Activated B cell treated with CpG ODN at 0.5 μM for 24 hours (primary cell): Measurements from ENCODE around the gene BNIP3. TPM values are rescaled to one million over a fixed set of nuclear protein-coding genes. Genes with fewer than 3 reads are reported as not detected.

ENCODE experiments used
- ATAC-seq: fragments of 200-7000 bp; cut with Tn5 transposase; one replicate; pipeline ENCODE4 v1.10.0; 2021; ENCODE audit warnings: low read depth, mild to moderate bottlenecking, moderate library complexity
- CTCF ChIA-PET: fragments of 350-600 bp; sonication (Branson Sonifier 250); formaldehyde crosslinking; loops from one replicate; lab custom pipeline; 2021; ENCODE audit warnings: antibody characterized with exemption; lab: Charles Lee
- POLR2A ChIA-PET: fragments of 350-600 bp; sonication (Branson Sonifier 250); formaldehyde crosslinking; loops from one replicate; lab custom pipeline; 2021; ENCODE audit warnings: antibody characterized with exemption; lab: Charles Lee
- DNase-seq: peaks from one replicate; pipeline ENCODE4 v3.0.0; 2022
- H3K27ac Mint-ChIP-seq: one replicate; pipeline ENCODE4 v1.8.0; 2020; ENCODE audit warnings: mixed read lengths
- H3K27me3 Mint-ChIP-seq: one replicate; pipeline ENCODE4 v1.8.0; 2021; ENCODE audit warnings: mixed read lengths
- H3K36me3 Mint-ChIP-seq: one replicate; pipeline ENCODE4 v1.8.0; 2021; ENCODE audit warnings: low read depth, mixed read lengths
- H3K4me1 Mint-ChIP-seq: one replicate; pipeline ENCODE4 v1.8.0; 2021; ENCODE audit warnings: mixed read lengths
- H3K4me3 Mint-ChIP-seq: one replicate; pipeline ENCODE4 v1.8.0; 2020; ENCODE audit warnings: mild to moderate bottlenecking, mixed read lengths
- H3K9me3 Mint-ChIP-seq: one replicate; pipeline ENCODE4 v1.8.0; 2020; ENCODE audit warnings: mixed read lengths
- CTCF ChIP-seq: fragments of 200-600 bp; IDR thresholded peaks from one replicate; pipeline ENCODE4 v1.8.0; 2022; ENCODE audit warnings: antibody characterized with exemption, mild to moderate bottlenecking
- intact Hi-C: fragments of 100-400 bp; cut with micrococcal nuclease; formaldehyde crosslinking; loops from one replicate; pipeline ENCODE4 v1.15.1; 2024
- total RNA-seq: library from RNA; stranded (reverse); gene quantifications from 2 replicates; pipeline ENCODE4 v1.2.3, GENCODE V29; 2022

The BNIP3 gene
- total RNA-seq, 1 donor from 2014 or later, result 10.6 TPM

- TF ChIP-seq CTCF, result no peak
- no peak overlapping the region for H3K27ac Mint-ChIP-seq
- H3K27me3 Mint-ChIP-seq, result no peaks in the 10 kb centered on the region
- POLR2A ChIA-PET, result interaction anchor here (0.6 kb wide), 1 partner anchor 373 kb away, joined by 3 read pairs; no protein-coding TSS in a partner anchor
- ATAC-seq, result no peak
- peaks cover 30% of the 10 kb centered on the region for H3K36me3 Mint-ChIP-seq
- no peak overlapping the region for H3K4me3 Mint-ChIP-seq
- intact Hi-C loops, result no loop called here
- no peaks in the 10 kb centered on the region for H3K9me3 Mint-ChIP-seq
- H3K4me1 Mint-ChIP-seq, result peaks cover 6% of the 10 kb centered on the region
- no peak for DNase-seq
- CTCF ChIA-PET, result no interaction called here
Measured at GRCh38 chr10:131975003-131975402, 6.7 kb downstream of the BNIP3 start.

GRCh38 chr10:131974034-131974817, 7.5 kb downstream of the BNIP3 start:
- no peak for ATAC-seq
- intact Hi-C loops, result no loop called here
- H3K4me1 Mint-ChIP-seq, result peaks cover 2% of the 10 kb centered on the region
- POLR2A ChIA-PET, result no interaction called here
- no peaks in the 10 kb centered on the region for H3K27me3 Mint-ChIP-seq
- no peak overlapping the region for H3K4me3 Mint-ChIP-seq
- no peak for DNase-seq
- H3K27ac Mint-ChIP-seq, result no peak overlapping the region
- no peaks in the 10 kb centered on the region for H3K9me3 Mint-ChIP-seq
- TF ChIP-seq CTCF, result no peak
- CTCF ChIA-PET, result no interaction called here
- peaks cover 37% of the 10 kb centered on the region for H3K36me3 Mint-ChIP-seq

- peaks cover 2% of the 10 kb centered on the region for H3K4me1 Mint-ChIP-seq
- H3K36me3 Mint-ChIP-seq, result peaks cover 44% of the 10 kb centered on the region
- ATAC-seq (no peak), DNase-seq (no peak)
- H3K27me3 Mint-ChIP-seq, result no peaks in the 10 kb centered on the region
- TF ChIP-seq CTCF, result no peak
- intact Hi-C loops, result no loop called here
- POLR2A ChIA-PET, result no interaction called here
- H3K9me3 Mint-ChIP-seq, result no peaks in the 10 kb centered on the region
- no peak overlapping the region for H3K27ac Mint-ChIP-seq
- no peak overlapping the region for H3K4me3 Mint-ChIP-seq
- CTCF ChIA-PET, result no interaction called here
Measured at GRCh38 chr10:131973160-131973951, 8.4 kb downstream of the BNIP3 start.

- ATAC-seq (no peak), DNase-seq (no peak)
- no peaks in the 10 kb centered on the region for H3K27me3 Mint-ChIP-seq
- intact Hi-C loops, result no loop called here
- TF ChIP-seq CTCF, result no peak
- H3K4me1 Mint-ChIP-seq, result peaks cover 2% of the 10 kb centered on the region
- no peaks in the 10 kb centered on the region for H3K9me3 Mint-ChIP-seq
- H3K27ac Mint-ChIP-seq, result no peak overlapping the region
- ChIA-PET CTCF (no interaction called here), POLR2A (no interaction called here)
- peaks cover 47% of the 10 kb centered on the region for H3K36me3 Mint-ChIP-seq
- no peak overlapping the region for H3K4me3 Mint-ChIP-seq
Measured at GRCh38 chr10:131972474-131973071, 9.2 kb downstream of the BNIP3 start.

- DNase-seq, result no peak
- Mint-ChIP-seq H3K36me3 (peaks cover 48% of the 10 kb centered on the region), H3K27me3 (no peaks in the 10 kb centered on the region), H3K4me1 (peaks cover 2% of the 10 kb centered on the region), H3K4me3 (no peak overlapping the region), H3K27ac (no peak overlapping the region), H3K9me3 (no peaks in the 10 kb centered on the region)
- POLR2A ChIA-PET, result no interaction called here
- intact Hi-C loops, result no loop called here
- CTCF ChIA-PET, result no interaction called here
- no peak for ATAC-seq
- no peak for TF ChIP-seq CTCF
Measured at GRCh38 chr10:131971591-131971990, 10.1 kb downstream of the BNIP3 start.
